ENCODE results near the gene SDK1.

GRCh38 chr7:3429981-3430380 is 128.9 kb downstream of the SDK1 start:
- TF ChIP-seq POLR2A (IDR thresholded peaks at IDR 0.05; ENCODE audit: extremely low read depth, insufficient read length): no peak
- TF ChIP-seq, protein P1, sequence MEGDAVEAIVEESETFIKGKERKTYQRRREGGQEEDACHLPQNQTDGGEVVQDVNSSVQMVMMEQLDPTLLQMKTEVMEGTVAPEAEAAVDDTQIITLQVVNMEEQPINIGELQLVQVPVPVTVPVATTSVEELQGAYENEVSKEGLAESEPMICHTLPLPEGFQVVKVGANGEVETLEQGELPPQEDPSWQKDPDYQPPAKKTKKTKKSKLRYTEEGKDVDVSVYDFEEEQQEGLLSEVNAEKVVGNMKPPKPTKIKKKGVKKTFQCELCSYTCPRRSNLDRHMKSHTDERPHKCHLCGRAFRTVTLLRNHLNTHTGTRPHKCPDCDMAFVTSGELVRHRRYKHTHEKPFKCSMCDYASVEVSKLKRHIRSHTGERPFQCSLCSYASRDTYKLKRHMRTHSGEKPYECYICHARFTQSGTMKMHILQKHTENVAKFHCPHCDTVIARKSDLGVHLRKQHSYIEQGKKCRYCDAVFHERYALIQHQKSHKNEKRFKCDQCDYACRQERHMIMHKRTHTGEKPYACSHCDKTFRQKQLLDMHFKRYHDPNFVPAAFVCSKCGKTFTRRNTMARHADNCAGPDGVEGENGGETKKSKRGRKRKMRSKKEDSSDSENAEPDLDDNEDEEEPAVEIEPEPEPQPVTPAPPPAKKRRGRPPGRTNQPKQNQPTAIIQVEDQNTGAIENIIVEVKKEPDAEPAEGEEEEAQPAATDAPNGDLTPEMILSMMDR (IDR thresholded peaks at IDR 0.05; ENCODE audit: low read depth, low read length): no peak
- no peak for TF ChIP-seq MYC (IDR thresholded peaks at IDR 0.05; ENCODE audit: low read depth, low read length)
- TF ChIP-seq MAX (IDR thresholded peaks at IDR 0.05; ENCODE audit: low read depth, low read length): no peak

Measured in NB4 (cell line).